HepG2 (cell line): ENCODE data around the gene ABI3BP. TPM values are rescaled to one million over a fixed set of nuclear protein-coding genes. Genes with fewer than 3 reads are reported as not detected.

ENCODE experiments used
- ATAC-seq: fragments of 200-7000 bp; cut with Tn5 transposase; 3 replicates; pipeline ENCODE4 v1.9.1; 2020; ENCODE audit warnings: mild to moderate bottlenecking, moderate library complexity
- BruUV-seq: library from RNA; stranded (reverse); fragments of 400-500 nt; replicated peaks from 2 replicates; lab custom pipeline; 2021; lab: Mats Ljungman, UMichigan
- CTCF ChIA-PET: fragments of 300-600 bp; formaldehyde crosslinking; extraction: SDS; loops from one replicate; lab custom pipeline; 2021; ENCODE audit warnings: low total read pairs, inconsistent platforms, low intra/inter-chr PET ratio; lab: Yijun Ruan, JAX
- POLR2A ChIA-PET: fragments of 350-600 bp; sonication (Branson Sonifier 250); formaldehyde crosslinking; loops from one replicate; lab custom pipeline; 2020; ENCODE audit warnings: antibody characterized with exemption, inconsistent platforms; lab: Yijun Ruan, JAX
- DNase-seq: peaks from one replicate; pipeline ENCODE4 v3.0.0-alpha.2; 2015; ENCODE audit warnings: low spot score
- FAIRE-seq: peaks from 3 replicates; lab custom pipeline; 2011; peaks lifted over from hg19 to GRCh38; lab: Jason Lieb, UNC
- H2AFZ ChIP-seq: one replicate; pipeline ENCODE4 v1.6.1; 2011; ENCODE audit warnings: low read length, inconsistent platforms
- H3K27ac ChIP-seq: fragments of 300-600 bp; 3 replicates; pipeline ENCODE4 v1.8.0; 2011; ENCODE audit warnings: mixed run types, mild to moderate bottlenecking, mixed read lengths, low read length, inconsistent platforms; ENCODE audit not compliant: insufficient read depth; ENCODE audit errors: extremely low read length
- H3K27me3 ChIP-seq, 2 experiments: fragments of 200-600 bp in 1 of 2; 2 replicates in 1 of 2; 3 replicates in 1 of 2; pipeline versions ENCODE4 v1.6.0 to v1.8.0; 2011; ENCODE audit warnings: low read length in 2 of 2, mild to moderate bottlenecking in 2 of 2, moderate library complexity in 2 of 2, inconsistent platforms in 1 of 2; ENCODE audit not compliant: insufficient read depth in 2 of 2, control insufficient read depth in 1 of 2
- H3K36me3 ChIP-seq, 2 experiments: fragments of 200-600 bp in 1 of 2; replicated peaks in 1 of 2; 2 replicates in 1 of 2; 3 replicates in 1 of 2; pipeline versions ENCODE4 v1.5.1 to v1.8.0; 2011; ENCODE audit warnings: low read length in 2 of 2, inconsistent platforms in 1 of 2; ENCODE audit not compliant: insufficient read depth in 2 of 2, control insufficient read depth in 1 of 2
- H3K4me1 ChIP-seq: 2 replicates; pipeline ENCODE4 v1.5.1; 2012; ENCODE audit warnings: low read length, inconsistent platforms; ENCODE audit not compliant: insufficient read depth
- H3K4me2 ChIP-seq: 2 replicates; pipeline ENCODE4 v1.6.0; 2011; ENCODE audit warnings: low read depth, low read length, inconsistent platforms
- H3K4me3 ChIP-seq, 3 experiments: fragments of 200-600 bp in 1 of 3; sonication (generic), shearing (Covaris generic) in 1 of 3; replicated peaks in 1 of 3; 2 replicates each; pipeline ENCODE4 v1.5.1; 2011 to 2016; ENCODE audit warnings: low read length in 3 of 3, inconsistent platforms in 2 of 3, low read depth in 2 of 3, mild to moderate bottlenecking in 2 of 3, control low read depth in 1 of 3, mixed read lengths in 1 of 3; ENCODE audit not compliant: insufficient read depth in 1 of 3
- H3K79me2 ChIP-seq: one replicate; pipeline ENCODE4 v1.6.1; 2011; ENCODE audit warnings: low read length, inconsistent platforms; ENCODE audit not compliant: insufficient read depth
- H3K9ac ChIP-seq: 2 replicates; pipeline ENCODE4 v1.6.0; 2011; ENCODE audit warnings: mild to moderate bottlenecking, low read depth, low read length, inconsistent platforms; ENCODE audit not compliant: insufficient read depth
- H3K9me3 ChIP-seq: 2 replicates; pipeline ENCODE4 v1.5.1; 2012; ENCODE audit warnings: mild to moderate bottlenecking, low read length
- H4K20me1 ChIP-seq: 2 replicates; pipeline ENCODE4 v1.6.0; 2011; ENCODE audit warnings: inconsistent platforms, mild to moderate bottlenecking, low read length, moderate library complexity; ENCODE audit not compliant: insufficient read depth
- FOXC1 ChIP-seq: sonication (generic); formaldehyde crosslinking; IDR thresholded peaks from 2 replicates; pipeline ENCODE4 v1.8.0; 2022; ENCODE audit warnings: mild to moderate bottlenecking, missing genetic modification reagents, borderline replicate concordance
- HOXA9 ChIP-seq: sonication (generic); formaldehyde crosslinking; IDR thresholded peaks from 2 replicates; pipeline ENCODE4 v1.8.1; 2022; ENCODE audit warnings: missing genetic modification reagents, mild to moderate bottlenecking, moderate library complexity, borderline replicate concordance
- IKZF4 ChIP-seq: sonication (generic); formaldehyde crosslinking; IDR thresholded peaks from 2 replicates; pipeline ENCODE4 v1.5.1; 2020; ENCODE audit warnings: borderline replicate concordance, mild to moderate bottlenecking, low read depth, missing genetic modification reagents; ENCODE audit errors: not compliant biosample characterization
- KMT2B ChIP-seq: IDR thresholded peaks from 2 replicates; pipeline ENCODE4 v1.6.1; 2016; ENCODE audit warnings: missing genetic modification reagents, missing compliant biosample characterization
- NFE2 ChIP-seq: sonication (generic); formaldehyde crosslinking; IDR thresholded peaks from 2 replicates; pipeline ENCODE4 v1.4.0; 2020; ENCODE audit warnings: missing genetic modification reagents
- RBFOX2 ChIP-seq: fragments of 200-400 bp; formaldehyde crosslinking; IDR thresholded peaks from 2 replicates; pipeline ENCODE4 v1.6.1; 2017; ENCODE audit warnings: low read depth, mild to moderate bottlenecking, low read length
- RBM22 ChIP-seq: fragments of 200-400 bp; formaldehyde crosslinking; optimal IDR thresholded peaks from 2 replicates; pipeline ENCODE3; 2017; ENCODE audit warnings: mild to moderate bottlenecking, low read length, moderate library complexity
- RXRB ChIP-seq: IDR thresholded peaks from 2 replicates; pipeline ENCODE4 v1.6.1; 2016; ENCODE audit warnings: borderline replicate concordance, missing genetic modification reagents, missing compliant biosample characterization
- ZFP82 ChIP-seq: sonication (generic); formaldehyde crosslinking; IDR thresholded peaks from 2 replicates; pipeline ENCODE4 v1.5.1; 2020; ENCODE audit warnings: mild to moderate bottlenecking, missing genetic modification reagents, borderline replicate concordance
- in situ Hi-C: cut with HindIII; loops from 2 replicates; pipeline ENCODE4 v1.10.0; 2017; ENCODE audit warnings: low pct_unique_long_range_greater_than_20kb; ENCODE audit not compliant: extremely low pct_ligation_motif_present
- intact Hi-C: fragments of 100-400 bp; cut with micrococcal nuclease; formaldehyde crosslinking; loops from one replicate; pipeline ENCODE4 v1.10.0; 2022; ENCODE audit not compliant: unreplicated experiment
- polyA plus RNA-seq, 8 experiments: library from polyadenylated mRNA; depleted of rRNA in 3 of 8; stranded (reverse) in 7 of 8; unstranded in 1 of 8; fragments of >200 nt; fragmentation: Illumina TruSeq in 4 of 8; extraction: Trizol in 4 of 8; gene quantifications; 2 replicates each; pipeline versions ENCODE4 v1.2.1 to v1.2.3, GENCODE V29; 2011 to 2016; ENCODE audit warnings: low read depth in 4 of 8, missing spikeins in 1 of 8, mixed read lengths in 1 of 8; ENCODE audit not compliant: insufficient read depth in 1 of 8
- total RNA-seq, 5 experiments: library from RNA; depleted of rRNA; stranded (reverse); fragments of >200 nt; fragmentation: Illumina TruSeq; extraction: Trizol; gene quantifications; 2 replicates each; pipeline ENCODE4 v1.2.3, GENCODE V29; 2016; ENCODE audit warnings: low read depth in 1 of 5
- TF ChIP-seq, protein P1 (sequence below): sonication (generic); formaldehyde crosslinking; IDR thresholded peaks from 2 replicates; pipeline ENCODE4 v1.4.0; 2020; ENCODE audit warnings: mild to moderate bottlenecking, missing genetic modification reagents
- TF ChIP-seq, protein P2 (sequence below): sonication (generic); formaldehyde crosslinking; IDR thresholded peaks from 2 replicates; pipeline ENCODE4 v1.4.0; 2020; ENCODE audit warnings: missing genetic modification reagents
- TF ChIP-seq, protein P3 (sequence below), 2 experiments: sonication (generic) in 1 of 2; formaldehyde crosslinking in 1 of 2; IDR thresholded peaks; 2 replicates each; pipeline versions ENCODE4 v1.5.1 to v1.6.1; 2011 to 2020; ENCODE audit warnings: borderline replicate concordance in 1 of 2, low read depth in 1 of 2, low read length in 1 of 2, mild to moderate bottlenecking in 1 of 2, missing genetic modification reagents in 1 of 2, moderate library complexity in 1 of 2
- TF ChIP-seq, protein P4 (sequence below): conservative IDR thresholded peaks from 2 replicates; pipeline ENCODE4 v1.6.1; 2018; ENCODE audit warnings: missing genetic modification reagents
- TF ChIP-seq, protein P5 (sequence below): sonication (generic); formaldehyde crosslinking; IDR thresholded peaks from 2 replicates; pipeline ENCODE4 v1.9.0; 2021; ENCODE audit warnings: missing genetic modification reagents, borderline replicate concordance

Gene ABI3BP
- total and polyA plus RNA-seq, 2 of the 13 experiments (the other 11 are each of a cell fraction or from before 2014, with no cell fraction given), result not detected

DNA sequence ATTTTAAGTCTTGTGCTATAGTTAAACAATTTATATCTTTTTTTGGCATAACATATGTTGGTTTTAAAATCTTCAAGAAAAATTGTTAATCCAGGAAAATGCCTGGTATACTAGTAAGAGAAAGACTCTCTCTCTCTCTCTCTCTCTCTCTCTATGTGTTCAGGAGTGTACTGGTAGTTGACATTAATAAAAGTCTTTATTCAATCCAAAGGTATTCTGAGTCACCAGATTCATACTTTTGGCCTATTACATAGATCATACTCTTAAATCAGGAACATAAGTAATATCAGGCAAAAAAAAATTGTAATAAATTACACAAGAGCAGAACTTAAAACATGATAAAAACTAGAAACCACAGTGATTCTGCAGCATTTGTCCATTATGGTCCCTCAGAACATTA is 213.7 kb downstream of the ABI3BP start:
- DNase-seq (no peak), ATAC-seq (no peak), FAIRE-seq (no peak)
- H3K79me2 ChIP-seq, result no peaks in the 10 kb centered on the region
- ChIA-PET POLR2A (no interaction called here), CTCF (no interaction called here)
- H2AFZ ChIP-seq, result no peak overlapping the region
- no peak overlapping the region for H3K4me3 ChIP-seq
- no peak overlapping the region for H3K27ac ChIP-seq
- no peak overlapping the region for H3K4me2 ChIP-seq
- H3K9ac ChIP-seq, result no peak overlapping the region
- no peaks in the 10 kb centered on the region for H3K27me3 ChIP-seq
- H3K9me3 ChIP-seq, result no peaks in the 10 kb centered on the region
- in situ Hi-C loops, result no loop called here
- no peaks in the 10 kb centered on the region for H4K20me1 ChIP-seq
- H3K4me1 ChIP-seq, result no peaks in the 10 kb centered on the region
- intact Hi-C loops, result no loop called here
- no peaks in the 10 kb centered on the region for H3K36me3 ChIP-seq
- BruUV-seq, result no TSS peak
- TF ChIP-seq NFE2 (no peak), HOXA9 (CRISPR knock-in tag) (no peak), ZFP82 (CRISPR knock-in tag) (no peak), RBFOX2 (no peak), KMT2B (no peak), FOXC1 (no peak), RBM22 (no peak), RXRB (CRISPR knock-in tag) (no peak), IKZF4 (no peak)
- TF ChIP-seq, protein P1, sequence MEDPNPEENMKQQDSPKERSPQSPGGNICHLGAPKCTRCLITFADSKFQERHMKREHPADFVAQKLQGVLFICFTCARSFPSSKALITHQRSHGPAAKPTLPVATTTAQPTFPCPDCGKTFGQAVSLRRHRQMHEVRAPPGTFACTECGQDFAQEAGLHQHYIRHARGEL (CRISPR knock-in tag), result no peak
- TF ChIP-seq, protein P2, sequence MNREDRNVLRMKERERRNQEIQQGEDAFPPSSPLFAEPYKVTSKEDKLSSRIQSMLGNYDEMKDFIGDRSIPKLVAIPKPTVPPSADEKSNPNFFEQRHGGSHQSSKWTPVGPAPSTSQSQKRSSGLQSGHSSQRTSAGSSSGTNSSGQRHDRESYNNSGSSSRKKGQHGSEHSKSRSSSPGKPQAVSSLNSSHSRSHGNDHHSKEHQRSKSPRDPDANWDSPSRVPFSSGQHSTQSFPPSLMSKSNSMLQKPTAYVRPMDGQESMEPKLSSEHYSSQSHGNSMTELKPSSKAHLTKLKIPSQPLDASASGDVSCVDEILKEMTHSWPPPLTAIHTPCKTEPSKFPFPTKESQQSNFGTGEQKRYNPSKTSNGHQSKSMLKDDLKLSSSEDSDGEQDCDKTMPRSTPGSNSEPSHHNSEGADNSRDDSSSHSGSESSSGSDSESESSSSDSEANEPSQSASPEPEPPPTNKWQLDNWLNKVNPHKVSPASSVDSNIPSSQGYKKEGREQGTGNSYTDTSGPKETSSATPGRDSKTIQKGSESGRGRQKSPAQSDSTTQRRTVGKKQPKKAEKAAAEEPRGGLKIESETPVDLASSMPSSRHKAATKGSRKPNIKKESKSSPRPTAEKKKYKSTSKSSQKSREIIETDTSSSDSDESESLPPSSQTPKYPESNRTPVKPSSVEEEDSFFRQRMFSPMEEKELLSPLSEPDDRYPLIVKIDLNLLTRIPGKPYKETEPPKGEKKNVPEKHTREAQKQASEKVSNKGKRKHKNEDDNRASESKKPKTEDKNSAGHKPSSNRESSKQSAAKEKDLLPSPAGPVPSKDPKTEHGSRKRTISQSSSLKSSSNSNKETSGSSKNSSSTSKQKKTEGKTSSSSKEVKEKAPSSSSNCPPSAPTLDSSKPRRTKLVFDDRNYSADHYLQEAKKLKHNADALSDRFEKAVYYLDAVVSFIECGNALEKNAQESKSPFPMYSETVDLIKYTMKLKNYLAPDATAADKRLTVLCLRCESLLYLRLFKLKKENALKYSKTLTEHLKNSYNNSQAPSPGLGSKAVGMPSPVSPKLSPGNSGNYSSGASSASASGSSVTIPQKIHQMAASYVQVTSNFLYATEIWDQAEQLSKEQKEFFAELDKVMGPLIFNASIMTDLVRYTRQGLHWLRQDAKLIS (CRISPR knock-in tag), result no peak
- TF ChIP-seq, protein P3, sequence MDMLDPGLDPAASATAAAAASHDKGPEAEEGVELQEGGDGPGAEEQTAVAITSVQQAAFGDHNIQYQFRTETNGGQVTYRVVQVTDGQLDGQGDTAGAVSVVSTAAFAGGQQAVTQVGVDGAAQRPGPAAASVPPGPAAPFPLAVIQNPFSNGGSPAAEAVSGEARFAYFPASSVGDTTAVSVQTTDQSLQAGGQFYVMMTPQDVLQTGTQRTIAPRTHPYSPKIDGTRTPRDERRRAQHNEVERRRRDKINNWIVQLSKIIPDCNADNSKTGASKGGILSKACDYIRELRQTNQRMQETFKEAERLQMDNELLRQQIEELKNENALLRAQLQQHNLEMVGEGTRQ (IDR thresholded peaks at IDR 0.05; ENCODE audit: low read depth, low read length), result no peak
- TF ChIP-seq, protein P3 (CRISPR knock-in tag; IDR thresholded peaks at IDR 0.05; ENCODE audit: borderline replicate concordance), result no peak
- TF ChIP-seq, protein P4, sequence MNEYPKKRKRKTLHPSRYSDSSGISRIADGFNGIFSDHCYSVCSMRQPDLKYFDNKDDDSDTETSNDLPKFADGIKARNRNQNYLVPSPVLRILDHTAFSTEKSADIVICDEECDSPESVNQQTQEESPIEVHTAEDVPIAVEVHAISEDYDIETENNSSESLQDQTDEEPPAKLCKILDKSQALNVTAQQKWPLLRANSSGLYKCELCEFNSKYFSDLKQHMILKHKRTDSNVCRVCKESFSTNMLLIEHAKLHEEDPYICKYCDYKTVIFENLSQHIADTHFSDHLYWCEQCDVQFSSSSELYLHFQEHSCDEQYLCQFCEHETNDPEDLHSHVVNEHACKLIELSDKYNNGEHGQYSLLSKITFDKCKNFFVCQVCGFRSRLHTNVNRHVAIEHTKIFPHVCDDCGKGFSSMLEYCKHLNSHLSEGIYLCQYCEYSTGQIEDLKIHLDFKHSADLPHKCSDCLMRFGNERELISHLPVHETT (CRISPR knock-in tag), result no peak
- TF ChIP-seq, protein P5, sequence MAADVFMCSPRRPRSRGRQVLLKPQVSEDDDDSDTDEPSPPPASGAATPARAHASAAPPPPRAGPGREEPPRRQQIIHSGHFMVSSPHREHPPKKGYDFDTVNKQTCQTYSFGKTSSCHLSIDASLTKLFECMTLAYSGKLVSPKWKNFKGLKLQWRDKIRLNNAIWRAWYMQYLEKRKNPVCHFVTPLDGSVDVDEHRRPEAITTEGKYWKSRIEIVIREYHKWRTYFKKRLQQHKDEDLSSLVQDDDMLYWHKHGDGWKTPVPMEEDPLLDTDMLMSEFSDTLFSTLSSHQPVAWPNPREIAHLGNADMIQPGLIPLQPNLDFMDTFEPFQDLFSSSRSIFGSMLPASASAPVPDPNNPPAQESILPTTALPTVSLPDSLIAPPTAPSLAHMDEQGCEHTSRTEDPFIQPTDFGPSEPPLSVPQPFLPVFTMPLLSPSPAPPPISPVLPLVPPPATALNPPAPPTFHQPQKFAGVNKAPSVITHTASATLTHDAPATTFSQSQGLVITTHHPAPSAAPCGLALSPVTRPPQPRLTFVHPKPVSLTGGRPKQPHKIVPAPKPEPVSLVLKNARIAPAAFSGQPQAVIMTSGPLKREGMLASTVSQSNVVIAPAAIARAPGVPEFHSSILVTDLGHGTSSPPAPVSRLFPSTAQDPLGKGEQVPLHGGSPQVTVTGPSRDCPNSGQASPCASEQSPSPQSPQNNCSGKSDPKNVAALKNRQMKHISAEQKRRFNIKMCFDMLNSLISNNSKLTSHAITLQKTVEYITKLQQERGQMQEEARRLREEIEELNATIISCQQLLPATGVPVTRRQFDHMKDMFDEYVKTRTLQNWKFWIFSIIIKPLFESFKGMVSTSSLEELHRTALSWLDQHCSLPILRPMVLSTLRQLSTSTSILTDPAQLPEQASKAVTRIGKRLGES (CRISPR knock-in tag), result no peak
